ENCODE results near the gene CCDC66.
"Not testable (repeated sequence)": the region's sequence is repeated elsewhere in the genome, so short reads cannot be mapped to it uniquely, and the experiment has no call there.

CCDC66 gene

GRCh38 chr3:56556908-56557830 lies at the start of gene CCDC66:
Gene CCDC66 (plus strand): TSS chr3:56557175. CDS start chr3:56557243, 68 bp downstream.
- Mint-ChIP-seq H3K9me3 (peaks cover 3% of the 10 kb centered on the region), H3K4me1 (ENCODE audit: low read depth) (peaks cover 33% of the 10 kb centered on the region), H3K4me3 (peak within 1 kb of the TSS; percentile 95), H3K36me3 (ENCODE audit: low read depth) (peaks cover 51% of the 10 kb centered on the region), H3K27ac (peak within 1 kb of the TSS; percentile 99), H3K27me3 (no peaks in the 10 kb centered on the region)
- DNase-seq: peak; percentile 93

DNA sequence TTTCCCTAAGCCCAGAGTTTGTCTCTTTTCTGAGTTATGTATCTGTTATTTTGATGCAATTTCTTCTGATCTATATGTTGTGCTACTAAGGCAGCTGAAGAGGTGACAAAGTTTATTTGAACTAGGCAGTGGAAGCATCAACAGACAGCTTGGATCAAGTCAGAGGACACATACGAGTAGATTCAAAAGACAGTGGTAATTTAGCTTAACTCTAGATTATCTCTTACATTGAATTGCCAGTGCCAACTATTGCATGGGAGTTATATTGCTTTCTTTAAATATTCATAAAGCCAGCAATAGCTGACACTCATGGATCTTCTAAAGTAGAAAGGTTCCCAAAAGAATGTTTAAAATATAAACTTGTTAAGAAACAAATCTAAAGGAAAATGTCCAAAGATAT lies 37.3 kb upstream of the CCDC66 start:
- DNase-seq: no peak
- Mint-ChIP-seq H3K9me3 (no peaks in the 10 kb centered on the region), H3K36me3 (ENCODE audit: low read depth) (no peaks in the 10 kb centered on the region), H3K27ac (no peak overlapping the region), H3K4me3 (no peak overlapping the region), H3K27me3 (peaks cover 33% of the 10 kb centered on the region), H3K4me1 (ENCODE audit: low read depth) (no peaks in the 10 kb centered on the region)

DNA sequence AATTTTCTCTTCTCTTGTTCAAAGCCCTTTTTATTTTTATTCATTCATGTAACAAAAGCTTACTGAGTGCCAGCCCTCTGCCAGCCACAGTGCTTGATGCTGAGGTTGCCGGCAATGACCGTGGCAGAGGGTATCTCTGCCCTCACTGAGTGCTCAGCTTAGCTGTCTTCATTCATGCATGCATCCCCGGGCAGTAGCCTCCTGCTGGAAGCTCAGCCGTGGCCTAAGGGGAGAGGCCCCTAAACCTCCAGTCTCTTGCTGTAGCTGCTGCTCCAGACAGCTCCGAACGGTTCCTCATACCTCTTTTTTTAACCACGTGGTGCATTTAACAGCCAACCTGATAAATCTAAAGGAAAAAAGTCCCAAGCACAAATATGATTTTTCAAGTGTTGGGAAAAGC lies 34.6 kb upstream of the CCDC66 start:
- peaks cover 26% of the 10 kb centered on the region for H3K27me3 Mint-ChIP-seq
- no peak overlapping the region for H3K4me3 Mint-ChIP-seq
- no peak overlapping the region for H3K27ac Mint-ChIP-seq
- H3K4me1 Mint-ChIP-seq (ENCODE audit: low read depth): no peaks in the 10 kb centered on the region
- no peaks in the 10 kb centered on the region for H3K9me3 Mint-ChIP-seq
- no peaks in the 10 kb centered on the region for H3K36me3 Mint-ChIP-seq (ENCODE audit: low read depth)
- DNase-seq: no peak

DNA sequence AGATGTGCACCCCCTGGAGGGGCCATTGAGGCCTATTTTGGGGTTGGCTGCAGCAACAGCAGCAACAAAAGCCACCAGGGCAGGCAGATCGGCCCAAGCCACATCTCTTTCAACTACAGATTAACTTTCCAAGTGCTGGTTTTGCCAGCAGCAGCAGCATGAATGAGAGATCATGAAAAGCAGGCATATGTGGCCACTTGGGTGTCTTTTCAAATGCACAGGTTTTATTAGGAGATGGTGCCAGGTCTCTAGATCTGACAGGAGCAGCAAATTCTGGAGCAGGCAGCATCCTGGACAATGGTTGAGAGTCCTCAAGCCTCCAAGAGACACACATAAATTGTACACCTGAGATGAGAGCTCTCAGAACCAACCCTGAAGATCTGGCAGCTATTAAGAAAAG lies 31.7 kb upstream of the CCDC66 start:
- Mint-ChIP-seq H3K27ac (no peak overlapping the region), H3K4me3 (no peak overlapping the region), H3K36me3 (ENCODE audit: low read depth) (no peaks in the 10 kb centered on the region), H3K9me3 (no peaks in the 10 kb centered on the region), H3K27me3 (peaks cover 12% of the 10 kb centered on the region), H3K4me1 (ENCODE audit: low read depth) (no peaks in the 10 kb centered on the region)
- DNase-seq: no peak

GRCh38 chr3:56536735-56537134 lies 20.2 kb upstream of the CCDC66 start:
- H3K9me3 Mint-ChIP-seq: peaks cover 3% of the 10 kb centered on the region
- H3K27ac Mint-ChIP-seq: no peak overlapping the region
- DNase-seq: no peak
- no peaks in the 10 kb centered on the region for H3K36me3 Mint-ChIP-seq (ENCODE audit: low read depth)
- H3K4me1 Mint-ChIP-seq (ENCODE audit: low read depth): no peaks in the 10 kb centered on the region
- no peaks in the 10 kb centered on the region for H3K27me3 Mint-ChIP-seq
- H3K4me3 Mint-ChIP-seq: no peak overlapping the region

DNA sequence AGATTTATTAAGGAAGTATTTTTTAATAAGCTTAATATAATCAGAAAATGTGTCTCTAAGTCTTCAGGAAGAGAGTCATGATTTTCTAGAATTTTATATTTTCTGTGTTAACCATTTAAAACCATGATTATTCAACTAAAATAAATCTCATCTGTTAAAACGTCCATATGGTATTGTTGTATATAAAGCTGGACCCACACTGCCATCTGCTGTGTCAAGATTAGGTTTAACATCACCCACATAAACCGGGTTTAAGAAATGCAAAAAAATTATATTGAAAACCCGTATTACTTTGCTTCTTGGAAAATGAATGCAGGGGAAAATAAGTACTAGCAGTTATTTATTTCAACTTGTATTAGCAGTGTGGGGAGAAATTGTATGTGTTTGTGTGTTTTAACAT lies 9.5 kb upstream of the CCDC66 start:
- H3K27ac Mint-ChIP-seq: no peak overlapping the region
- no peaks in the 10 kb centered on the region for H3K36me3 Mint-ChIP-seq (ENCODE audit: low read depth)
- peaks cover 9% of the 10 kb centered on the region for H3K9me3 Mint-ChIP-seq
- peaks cover 6% of the 10 kb centered on the region for H3K27me3 Mint-ChIP-seq
- no peaks in the 10 kb centered on the region for H3K4me1 Mint-ChIP-seq (ENCODE audit: low read depth)
- DNase-seq: no peak
- H3K4me3 Mint-ChIP-seq: no peak overlapping the region

- H3K4me3 Mint-ChIP-seq: peak overlapping the region; percentile 95
- H3K27me3 Mint-ChIP-seq: no peaks in the 10 kb centered on the region
- no peaks in the 10 kb centered on the region for H3K9me3 Mint-ChIP-seq
- H3K27ac Mint-ChIP-seq: peak overlapping the region; percentile 99
- peaks cover 33% of the 10 kb centered on the region for H3K4me1 Mint-ChIP-seq (ENCODE audit: low read depth)
- H3K36me3 Mint-ChIP-seq (ENCODE audit: low read depth): peaks cover 52% of the 10 kb centered on the region
- no peak for DNase-seq
These were observed 826 bp downstream of the CCDC66 start for GRCh38 chr3:56557831-56558170.

DNA sequence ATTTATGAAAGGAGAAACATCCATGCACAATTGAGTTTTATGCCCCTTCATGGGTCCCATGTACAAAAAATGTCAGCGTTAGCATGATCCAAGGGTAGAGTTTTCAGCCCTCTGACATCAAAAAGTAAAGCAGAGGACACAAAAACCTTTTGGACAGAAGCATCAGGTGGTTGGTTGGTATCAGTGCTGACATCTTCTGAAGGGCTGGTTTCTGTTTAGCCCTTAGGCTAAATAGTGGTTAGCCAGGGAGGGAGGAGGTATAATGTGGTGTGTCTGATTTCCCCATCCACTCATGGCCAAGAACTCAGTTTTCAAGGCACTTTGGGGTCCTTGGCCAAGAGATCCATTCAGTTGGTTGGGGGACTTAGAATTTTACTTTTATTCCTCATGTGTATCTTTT lies 16.5 kb downstream of the CCDC66 start:
- peaks cover 2% of the 10 kb centered on the region for H3K9me3 Mint-ChIP-seq
- H3K4me1 Mint-ChIP-seq (ENCODE audit: low read depth): peaks cover 31% of the 10 kb centered on the region
- DNase-seq: no peak
- no peaks in the 10 kb centered on the region for H3K27me3 Mint-ChIP-seq
- H3K4me3 Mint-ChIP-seq: no peak overlapping the region
- H3K27ac Mint-ChIP-seq: no peak overlapping the region
- H3K36me3 Mint-ChIP-seq (ENCODE audit: low read depth): peaks cover 89% of the 10 kb centered on the region

DNA sequence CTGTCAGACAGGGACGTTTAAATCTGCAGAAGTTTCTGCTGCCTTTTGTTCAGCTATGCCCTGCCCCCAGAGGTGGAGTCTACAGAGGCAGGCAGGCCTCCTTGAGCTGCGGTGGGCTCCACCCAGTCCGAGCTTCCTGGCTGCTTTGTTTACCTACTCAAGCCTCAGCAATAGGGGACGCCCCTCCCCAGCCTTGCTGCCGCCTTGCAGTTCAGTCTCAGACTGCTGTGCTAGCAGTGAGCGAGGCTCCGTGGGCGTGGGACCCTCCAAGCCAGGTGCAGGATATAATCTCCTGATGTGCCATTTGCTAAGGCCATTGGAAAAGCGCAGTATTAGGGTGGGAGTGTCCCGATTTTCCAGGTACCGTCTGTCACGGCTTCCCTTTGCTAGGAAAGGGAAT lies 25.0 kb downstream of the CCDC66 start:
- DNase-seq, H3K4me3 Mint-ChIP-seq, H3K27ac Mint-ChIP-seq, H3K27me3 Mint-ChIP-seq: not testable (repeated sequence)
- H3K9me3 Mint-ChIP-seq: peaks cover 12% of the 10 kb centered on the region
- H3K36me3 Mint-ChIP-seq (ENCODE audit: low read depth): peaks cover 81% of the 10 kb centered on the region
- H3K4me1 Mint-ChIP-seq (ENCODE audit: low read depth): peaks cover 30% of the 10 kb centered on the region

DNA sequence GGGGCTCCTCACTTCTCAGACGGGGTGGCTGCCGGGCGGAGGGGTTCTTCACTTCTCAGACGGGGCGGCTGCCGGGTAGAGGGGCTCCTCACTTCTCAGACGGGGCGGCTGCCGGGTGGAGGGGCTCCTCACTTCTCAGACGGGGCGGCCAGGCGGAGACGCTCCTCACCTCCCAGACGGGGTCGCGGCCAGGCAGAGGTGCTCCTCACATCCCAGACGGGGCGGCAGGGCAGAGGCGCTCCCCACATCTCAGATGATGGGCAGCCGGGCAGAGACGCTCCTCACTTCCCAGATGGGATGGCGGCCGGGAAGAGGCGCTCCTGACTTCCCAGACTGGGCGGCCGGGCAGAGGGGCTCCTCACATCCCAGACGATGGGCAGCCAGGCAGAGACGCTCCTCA lies 27.3 kb downstream of the CCDC66 start:
- H3K27ac Mint-ChIP-seq, H3K27me3 Mint-ChIP-seq, H3K9me3 Mint-ChIP-seq, DNase-seq, H3K4me3 Mint-ChIP-seq: not testable (repeated sequence)
- H3K36me3 Mint-ChIP-seq (ENCODE audit: low read depth): peaks cover 72% of the 10 kb centered on the region
- peaks cover 17% of the 10 kb centered on the region for H3K4me1 Mint-ChIP-seq (ENCODE audit: low read depth)

GRCh38 chr3:56590814-56591213 lies 33.8 kb downstream of the CCDC66 start:
- Mint-ChIP-seq H3K36me3 (ENCODE audit: low read depth) (peaks cover 64% of the 10 kb centered on the region), H3K27ac (peak overlapping the region; percentile 58), H3K4me1 (ENCODE audit: low read depth) (peaks cover 54% of the 10 kb centered on the region), H3K4me3 (no peak overlapping the region), H3K27me3 (no peaks in the 10 kb centered on the region), H3K9me3 (no peaks in the 10 kb centered on the region)
- DNase-seq: no peak

- Mint-ChIP-seq H3K9me3 (no peaks in the 10 kb centered on the region), H3K4me1 (ENCODE audit: low read depth) (peaks cover 59% of the 10 kb centered on the region), H3K4me3 (no peak overlapping the region), H3K36me3 (ENCODE audit: low read depth) (peaks cover 66% of the 10 kb centered on the region), H3K27ac (peak overlapping the region; percentile 17), H3K27me3 (no peaks in the 10 kb centered on the region)
- DNase-seq: no peak
These were observed 34.3 kb downstream of the CCDC66 start for GRCh38 chr3:56591262-56591661.

DNA sequence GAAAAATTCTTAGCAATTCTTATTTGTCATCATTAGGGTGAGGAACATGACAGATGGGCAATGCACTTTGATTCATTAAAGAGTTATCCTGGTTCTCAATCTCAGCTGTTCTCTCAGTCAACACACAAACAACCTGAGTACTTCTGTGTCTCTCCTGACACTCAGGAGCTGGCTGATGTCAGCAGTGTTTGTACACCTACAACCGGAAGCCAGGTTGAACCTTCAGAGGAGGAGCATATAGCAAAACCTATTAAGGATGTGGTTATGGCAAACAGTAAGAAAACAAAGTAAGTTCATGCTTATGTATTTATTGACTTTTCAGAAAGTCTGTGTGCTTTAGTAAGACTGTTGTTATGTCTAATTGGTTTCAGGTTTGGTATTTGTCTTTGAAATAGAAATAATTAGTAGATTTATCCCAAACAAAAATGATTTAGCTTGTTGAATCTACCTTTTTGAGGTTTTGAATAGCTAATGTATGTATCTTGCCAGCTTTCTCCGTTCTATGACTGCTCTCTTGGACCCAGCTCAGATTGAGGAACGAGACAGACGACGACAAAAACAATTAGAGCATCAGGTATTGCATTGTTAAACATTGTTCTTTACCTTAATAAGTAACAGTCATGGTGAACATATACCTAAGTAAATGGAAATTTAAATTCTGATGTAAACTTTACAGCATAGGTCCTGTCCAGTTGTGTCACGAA lies 36.6 kb downstream of the CCDC66 start:
- no peak for DNase-seq
- H3K27me3 Mint-ChIP-seq: no peaks in the 10 kb centered on the region
- no peak overlapping the region for H3K4me3 Mint-ChIP-seq
- no peaks in the 10 kb centered on the region for H3K9me3 Mint-ChIP-seq
- H3K36me3 Mint-ChIP-seq (ENCODE audit: low read depth): peaks cover 78% of the 10 kb centered on the region
- H3K4me1 Mint-ChIP-seq (ENCODE audit: low read depth): peaks cover 73% of the 10 kb centered on the region
- H3K27ac Mint-ChIP-seq: peak overlapping the region; percentile 69

DNA sequence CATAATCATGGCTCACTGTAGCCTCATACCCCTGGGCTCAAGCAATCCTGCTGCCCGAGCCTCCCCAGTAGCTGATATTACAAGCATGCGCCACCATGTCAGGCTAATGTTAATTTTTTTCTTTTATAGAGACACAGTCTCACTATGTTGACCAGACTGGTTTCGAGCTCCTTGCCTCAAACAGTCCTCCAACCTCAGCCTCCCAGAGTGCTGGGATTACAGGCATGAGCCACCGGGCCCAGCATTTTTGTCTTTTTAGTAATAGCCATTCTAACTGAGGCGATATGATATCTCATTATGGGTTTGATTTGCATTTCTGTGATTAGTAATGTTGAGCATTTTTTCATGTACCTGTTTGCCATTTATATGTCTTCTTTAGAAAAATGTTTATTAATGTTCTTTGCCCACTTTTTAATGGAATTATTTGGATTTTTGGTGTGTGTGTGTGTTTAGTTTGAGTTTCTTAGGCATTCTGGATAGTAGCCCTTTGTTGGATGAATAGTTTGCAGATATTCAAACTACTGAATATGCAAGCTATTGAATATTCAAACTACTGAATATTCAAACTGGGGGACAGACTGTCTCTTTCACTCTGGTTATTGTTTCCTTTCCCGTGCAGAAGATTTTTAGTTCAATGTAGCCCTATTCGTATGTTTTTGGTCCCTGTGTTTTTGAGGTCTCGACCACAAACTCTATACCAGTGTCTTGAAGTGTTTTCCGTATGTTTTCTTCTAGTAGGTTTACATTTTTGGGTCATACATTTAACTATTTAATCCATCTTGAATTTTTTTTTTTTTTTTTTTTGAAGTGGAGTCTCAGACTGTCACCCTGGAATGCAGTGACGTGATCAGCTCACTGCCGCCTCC lies 39.2 kb downstream of the CCDC66 start:
- H3K36me3 Mint-ChIP-seq (ENCODE audit: low read depth): peaks cover 86% of the 10 kb centered on the region
- H3K27ac Mint-ChIP-seq: peak overlapping the region; percentile 0
- no peak overlapping the region for H3K4me3 Mint-ChIP-seq
- peaks cover 10% of the 10 kb centered on the region for H3K9me3 Mint-ChIP-seq
- H3K4me1 Mint-ChIP-seq (ENCODE audit: low read depth): peaks cover 76% of the 10 kb centered on the region
- no peaks in the 10 kb centered on the region for H3K27me3 Mint-ChIP-seq
- DNase-seq: no peak

Measured in activated T-cell treated with anti-CD3 and anti-CD28 coated beads, Interleukin-2, amount 50 U/mL, for 24 hours (primary cell).